Thoracic aorta (tissue), 2 donors: ENCODE results near the gene ST7. TPM values are rescaled to one million over a fixed set of nuclear protein-coding genes. Genes with fewer than 3 reads are reported as not detected.

ENCODE experiments used
- ATAC-seq: fragments of 150-250 bp; one replicate; pipeline ENCODE4 v1.8.0; 2017; ENCODE audit warnings: low read depth; ENCODE audit not compliant: insufficient number of reproducible peaks, low FRiP score
- DNase-seq: peaks from one replicate; pipeline ENCODE4 v3.0.0-alpha.2; 2020; ENCODE audit warnings: low spot score
- H3K27ac ChIP-seq, 2 donors: fragments of 200-600 bp; sonication (generic); 1 replicate in 1 of 2; 2 replicates in 1 of 2; pipeline ENCODE4 v1.5.1; 2016; ENCODE audit warnings: mild to moderate bottlenecking in 2 of 2, moderate library complexity in 2 of 2
- H3K27me3 ChIP-seq: fragments of 200-600 bp; sonication (generic); replicated peaks from 2 replicates; pipeline ENCODE4 v1.6.0; 2016; ENCODE audit warnings: mild to moderate bottlenecking; ENCODE audit not compliant: insufficient read depth
- H3K36me3 ChIP-seq: fragments of 200-600 bp; sonication (generic); one replicate; pipeline ENCODE4 v1.5.1; 2016
- H3K4me1 ChIP-seq, 2 donors: fragments of 200-600 bp; sonication (generic); 1 replicate in 1 of 2; 2 replicates in 1 of 2; pipeline versions ENCODE4 v1.5.1 to v1.6.0; 2016; ENCODE audit warnings: low read depth in 2 of 2, mild to moderate bottlenecking in 1 of 2; ENCODE audit not compliant: control insufficient read depth in 1 of 2
- H3K4me3 ChIP-seq: fragments of 200-600 bp; sonication (generic); 2 replicates; pipeline ENCODE4 v1.5.1; 2016; ENCODE audit warnings: mild to moderate bottlenecking
- H3K9me3 ChIP-seq: fragments of 200-600 bp; sonication (generic); 2 replicates; pipeline ENCODE4 v1.5.1; 2016
- CTCF ChIP-seq: fragments of 200-600 bp; sonication (generic); IDR thresholded peaks from one replicate; pipeline ENCODE4 v1.5.1; 2019; ENCODE audit warnings: antibody characterized with exemption
- total RNA-seq, 2 donors: library from RNA; depleted of rRNA; stranded (reverse); fragments of >200 nt; gene quantifications; one replicate each; pipeline versions ENCODE4 v1.1.0 to v1.2.3, GENCODE V29; 2016

The ST7 gene
- total RNA-seq, 2 donors from 2014 or later: 29.8 to 56.2 TPM

- TF ChIP-seq CTCF: no peak
- ATAC-seq: no peak
- H3K4me1 ChIP-seq: no peaks in the 10 kb centered on the region
These were observed 258.3 kb downstream of the ST7 start for GRCh38 chr7:117211614-117212013.

GRCh38 chr7:117212969-117213877, 259.9 kb downstream of the ST7 start:
- Histone ChIP-seq H3K27me3 (no peaks in the 10 kb centered on the region), H3K4me1 (no peaks in the 10 kb centered on the region), H3K9me3 (no peaks in the 10 kb centered on the region), H3K4me3 (no peak overlapping the region), H3K36me3 (no peaks in the 10 kb centered on the region), H3K27ac (no peak overlapping the region)
- no peak for DNase-seq
- no peak for ATAC-seq
- peak; percentile 76 for TF ChIP-seq CTCF

More at GRCh38 chr7:117211614-117212013, 258.3 kb downstream of the ST7 start:
- no peaks in the 10 kb centered on the region for H3K36me3 ChIP-seq
- H3K4me3 ChIP-seq: no peak overlapping the region
- H3K9me3 ChIP-seq: no peaks in the 10 kb centered on the region
- no peak for DNase-seq
- H3K27me3 ChIP-seq: no peaks in the 10 kb centered on the region
- no peak overlapping the region for H3K27ac ChIP-seq

GRCh38 chr7:117216010-117216409, 262.7 kb downstream of the ST7 start:
- ATAC-seq (no peak), DNase-seq (no peak)
- Histone ChIP-seq H3K27me3 (no peaks in the 10 kb centered on the region), H3K36me3 (no peaks in the 10 kb centered on the region), H3K4me1 (no peaks in the 10 kb centered on the region), H3K4me3 (no peak overlapping the region), H3K27ac (no peak overlapping the region), H3K9me3 (no peaks in the 10 kb centered on the region)
- no peak for TF ChIP-seq CTCF

GRCh38 chr7:117216436-117217069, 263.3 kb downstream of the ST7 start:
- TF ChIP-seq CTCF: no peak
- H3K36me3 ChIP-seq: no peaks in the 10 kb centered on the region
- DNase-seq (no peak), ATAC-seq (no peak)
- H3K9me3 ChIP-seq: no peaks in the 10 kb centered on the region
- H3K4me3 ChIP-seq: no peak overlapping the region
- no peaks in the 10 kb centered on the region for H3K27me3 ChIP-seq
- H3K4me1 ChIP-seq: no peaks in the 10 kb centered on the region
- H3K27ac ChIP-seq: no peak overlapping the region
